ENCODE measurements around the gene GNB5. TPM values are rescaled to one million over a fixed set of nuclear protein-coding genes. Genes with fewer than 3 reads are reported as not detected.

The GNB5 gene
- total and polyA plus RNA-seq, 2 of the 13 experiments (the other 11 are each of a cell fraction or from before 2014, with no cell fraction given), result 13.7 to 14.4 TPM

- TF ChIP-seq ZNF280D (CRISPR knock-in tag; IDR thresholded peaks at IDR 0.05) (no peak), ZNF501 (CRISPR knock-in tag; IDR thresholded peaks at IDR 0.05) (0 out of 2 replicates have a peak, but pooled peaks have one; percentile 29), NFKB2 (CRISPR knock-in tag; IDR thresholded peaks at IDR 0.05; ENCODE audit: borderline replicate concordance) (peak; percentile 4; the same call in 1 of the 2 replicates), ZNF687 (CRISPR knock-in tag; IDR thresholded peaks at IDR 0.05) (peak; percentile 12)
These were observed 10.9 kb downstream of the GNB5 start (continued) for GRCh38 chr15:52180196-52180835.

Measured in HepG2 (cell line).